ENCODE data around the gene ARHGAP6. TPM values are rescaled to one million over a fixed set of nuclear protein-coding genes. Genes with fewer than 3 reads are reported as not detected.

ARHGAP6 gene
- total RNA-seq, 1 experiment from 2014 or later: 0.10 TPM

GRCh38 chrX:11412715-11413623 is 252.8 kb downstream of the ARHGAP6 start:
- BruUV-seq (replicated peaks): no TSS peak
- no peak overlapping the region for H2AFZ ChIP-seq (ENCODE audit: low read depth, low read length, poor library complexity, severe bottlenecking)
- no peak overlapping the region for H3K27ac ChIP-seq (ENCODE audit: low read depth, low read length)
- intact Hi-C loops (cut with micrococcal nuclease): no loop called here
- CTCF ChIA-PET: no interaction called here
- no peaks in the 10 kb centered on the region for H3K4me1 ChIP-seq (ENCODE audit: control insufficient read depth in 1 of 2, insufficient read depth in 2 of 2, low read length in 2 of 2)
- no peak overlapping the region for H3K9ac ChIP-seq (ENCODE audit: low read length)
- H3K27me3 ChIP-seq (ENCODE audit: insufficient read depth, low read length): no peaks in the 10 kb centered on the region
- RAD21 ChIA-PET (ENCODE audit: low non-redundant PET in 1 of 2, low total read pairs in 2 of 2, uncharacterized antibody in 2 of 2, unreplicated experiment in 2 of 2): no interaction called here
- H3K9me2 ChIP-seq (ENCODE audit: insufficient read depth): no peaks in the 10 kb centered on the region
- no peaks in the 10 kb centered on the region for H3K79me2 ChIP-seq (ENCODE audit: insufficient read depth, low read length)
- POLR2A ChIA-PET: no interaction called here
- no peak overlapping the region for H3K4me3 ChIP-seq (replicated peaks in 1 of 2; ENCODE audit: low read depth in 1 of 2, low read length in 2 of 2)
- no peaks in the 10 kb centered on the region for H3K9me3 ChIP-seq (ENCODE audit: control insufficient read depth in 1 of 2, insufficient read depth in 1 of 2, low read depth in 1 of 2, low read length in 2 of 2)
- H4K20me1 ChIP-seq (ENCODE audit: insufficient read depth): no peaks in the 10 kb centered on the region
- ATAC-seq (no peak), DNase-seq (ENCODE audit: low read depth, low spot score) (no peak)
- H3K4me2 ChIP-seq (ENCODE audit: low read length): no peak overlapping the region
- H3K36me3 ChIP-seq (ENCODE audit: control insufficient read depth in 1 of 2, insufficient read depth in 2 of 2, low read length in 2 of 2): no peaks in the 10 kb centered on the region
- TF ChIP-seq YY1 (IDR thresholded peaks at IDR 0.05; ENCODE audit: extremely low read depth, insufficient replicate concordance, low read depth, low read length) (no peak), ZFX (IDR thresholded peaks at IDR 0.05) (no peak), MAX (IDR thresholded peaks at IDR 0.05) (no peak), EGR1 (IDR thresholded peaks at IDR 0.05; ENCODE audit: low read depth) (no peak), ZBTB33 (IDR thresholded peaks at IDR 0.05; ENCODE audit: extremely low read depth, insufficient replicate concordance, low read length) (no peak), SRF (IDR thresholded peaks at IDR 0.05; ENCODE audit: low read depth) (no peak), CTCF (IDR thresholded peaks at IDR 0.05 in 2 of 3, conservative IDR thresholded peaks at IDR 0.05 in 1 of 3; ENCODE audit: borderline replicate concordance in 1 of 3, insufficient read depth in 1 of 3, low read depth in 2 of 3, low read length in 2 of 3) (no peak), ZNF274 (IDR thresholded peaks at IDR 0.05; ENCODE audit: low read depth, low read length) (no peak), CEBPB (IDR thresholded peaks at IDR 0.05; ENCODE audit: low read depth) (no peak), SIN3A (IDR thresholded peaks at IDR 0.05; ENCODE audit: low read depth) (no peak), JUND (IDR thresholded peaks at IDR 0.05) (no peak), POLR2A (IDR thresholded peaks at IDR 0.05; ENCODE audit: borderline replicate concordance, extremely low read depth, insufficient read depth, insufficient read length) (no peak), ELF1 (IDR thresholded peaks at IDR 0.05; ENCODE audit: borderline replicate concordance, low read depth) (no peak), EZH2 (IDR thresholded peaks at IDR 0.05) (no peak)

Data from HCT116 (cell line).